Measurements from ENCODE around the gene HSFX2.
"Not testable (repeated sequence)": the region's sequence is repeated elsewhere in the genome, so short reads cannot be mapped to it uniquely, and the experiment has no call there.

HSFX2 gene

DNA sequence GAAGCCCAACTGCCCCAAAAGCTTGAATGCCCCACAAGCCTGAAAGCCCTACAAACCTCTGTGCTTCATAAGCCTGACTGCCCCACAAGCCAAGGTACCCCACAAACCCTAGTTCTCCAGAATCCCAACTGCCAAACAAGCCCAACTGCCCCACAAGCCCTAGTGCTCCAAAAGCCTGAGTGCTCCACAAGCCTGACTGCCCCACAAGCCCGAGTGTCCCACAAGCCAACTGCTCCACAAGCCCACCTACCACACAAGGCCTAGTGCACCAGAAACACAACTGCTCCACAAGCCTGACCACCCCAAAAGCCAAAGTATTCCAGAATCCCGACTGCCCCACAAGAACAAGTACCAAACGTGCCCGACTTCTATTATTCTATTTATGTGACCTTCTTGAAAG is 31.8 kb downstream of the HSFX2 start:
- DNase-seq (ENCODE audit: low read depth) = no peak
- H3K4me3 ChIP-seq (ENCODE audit: low read depth, low read length) = no peak overlapping the region
- TF ChIP-seq, protein P1, sequence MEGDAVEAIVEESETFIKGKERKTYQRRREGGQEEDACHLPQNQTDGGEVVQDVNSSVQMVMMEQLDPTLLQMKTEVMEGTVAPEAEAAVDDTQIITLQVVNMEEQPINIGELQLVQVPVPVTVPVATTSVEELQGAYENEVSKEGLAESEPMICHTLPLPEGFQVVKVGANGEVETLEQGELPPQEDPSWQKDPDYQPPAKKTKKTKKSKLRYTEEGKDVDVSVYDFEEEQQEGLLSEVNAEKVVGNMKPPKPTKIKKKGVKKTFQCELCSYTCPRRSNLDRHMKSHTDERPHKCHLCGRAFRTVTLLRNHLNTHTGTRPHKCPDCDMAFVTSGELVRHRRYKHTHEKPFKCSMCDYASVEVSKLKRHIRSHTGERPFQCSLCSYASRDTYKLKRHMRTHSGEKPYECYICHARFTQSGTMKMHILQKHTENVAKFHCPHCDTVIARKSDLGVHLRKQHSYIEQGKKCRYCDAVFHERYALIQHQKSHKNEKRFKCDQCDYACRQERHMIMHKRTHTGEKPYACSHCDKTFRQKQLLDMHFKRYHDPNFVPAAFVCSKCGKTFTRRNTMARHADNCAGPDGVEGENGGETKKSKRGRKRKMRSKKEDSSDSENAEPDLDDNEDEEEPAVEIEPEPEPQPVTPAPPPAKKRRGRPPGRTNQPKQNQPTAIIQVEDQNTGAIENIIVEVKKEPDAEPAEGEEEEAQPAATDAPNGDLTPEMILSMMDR (IDR thresholded peaks at IDR 0.05; ENCODE audit: control insufficient read depth, extremely low read depth, insufficient read depth) = no peak

DNA sequence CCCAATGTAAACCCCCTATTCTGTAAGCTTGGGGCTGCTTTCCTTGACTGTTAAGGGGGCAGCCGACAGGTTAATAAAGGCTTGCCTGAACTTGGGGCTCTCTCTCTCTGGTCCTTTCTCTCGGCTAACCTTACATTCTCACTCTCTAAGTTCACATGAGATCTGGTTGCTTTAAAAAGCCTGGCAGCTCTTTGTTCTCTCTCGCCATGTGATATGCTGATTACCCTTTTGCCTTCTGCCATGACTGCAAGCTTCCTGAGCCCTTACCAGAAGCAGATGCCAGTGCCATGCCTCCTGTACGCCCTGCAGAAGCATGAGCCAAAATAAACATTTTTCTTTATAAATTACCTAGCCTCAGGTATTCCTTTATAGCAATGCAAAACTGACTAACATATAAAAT is 39.9 kb downstream of the HSFX2 start:
- DNase-seq (ENCODE audit: low read depth); H3K4me3 ChIP-seq (ENCODE audit: low read depth, low read length): not testable (repeated sequence)

DNA sequence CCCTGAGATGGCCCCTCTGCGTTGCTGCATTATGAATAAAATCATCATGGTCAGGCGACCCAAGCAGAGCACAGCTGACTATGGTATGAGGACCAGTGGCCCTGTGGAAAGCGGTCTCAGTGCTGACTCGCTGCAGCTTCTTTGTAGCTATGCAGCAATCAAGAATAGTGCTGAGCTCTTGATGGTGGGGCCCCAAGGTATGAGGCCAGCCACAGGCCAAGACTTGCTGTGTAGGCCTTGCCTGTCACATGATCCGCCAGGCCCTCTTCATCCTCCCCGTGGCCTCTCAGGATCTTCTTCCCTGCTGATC is 43.2 kb downstream of the HSFX2 start:
- DNase-seq (ENCODE audit: low read depth); H3K4me3 ChIP-seq (ENCODE audit: low read depth, low read length): not testable (repeated sequence)

DNA sequence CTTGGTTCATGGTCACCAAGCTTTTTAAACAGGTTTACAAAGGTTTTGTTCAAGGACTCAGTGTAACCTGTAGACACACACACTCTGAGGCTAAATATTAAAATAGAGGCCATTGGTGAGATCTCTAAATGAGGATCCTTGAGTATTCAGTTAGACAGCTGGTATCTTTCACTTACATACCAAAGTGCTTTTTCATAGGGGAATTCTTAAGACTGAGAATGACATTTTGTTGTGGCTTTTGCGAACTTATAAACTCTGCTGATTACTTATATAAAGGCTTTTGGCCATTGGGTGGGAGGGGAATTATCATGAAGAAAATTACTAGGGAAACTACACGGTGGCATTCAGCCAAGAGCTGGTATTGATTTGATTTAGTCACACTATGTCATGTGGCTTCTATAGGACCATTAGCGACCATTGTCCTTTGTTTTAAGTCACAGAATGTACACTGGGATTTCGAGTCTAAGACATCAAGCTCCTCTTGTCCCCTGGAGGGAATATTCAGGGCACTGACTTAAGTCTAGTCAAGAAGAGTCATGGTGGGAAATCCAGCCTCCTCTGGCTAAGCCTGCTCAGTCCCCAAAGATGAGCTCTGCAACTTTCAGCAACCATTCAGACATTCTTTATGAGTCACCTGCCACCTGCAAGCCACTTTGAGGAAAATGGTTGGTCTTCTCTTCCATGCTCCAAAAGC is 43.7 kb downstream of the HSFX2 start:
- H3K4me3 ChIP-seq (ENCODE audit: low read depth, low read length); DNase-seq (ENCODE audit: low read depth): not testable (repeated sequence)

DNA sequence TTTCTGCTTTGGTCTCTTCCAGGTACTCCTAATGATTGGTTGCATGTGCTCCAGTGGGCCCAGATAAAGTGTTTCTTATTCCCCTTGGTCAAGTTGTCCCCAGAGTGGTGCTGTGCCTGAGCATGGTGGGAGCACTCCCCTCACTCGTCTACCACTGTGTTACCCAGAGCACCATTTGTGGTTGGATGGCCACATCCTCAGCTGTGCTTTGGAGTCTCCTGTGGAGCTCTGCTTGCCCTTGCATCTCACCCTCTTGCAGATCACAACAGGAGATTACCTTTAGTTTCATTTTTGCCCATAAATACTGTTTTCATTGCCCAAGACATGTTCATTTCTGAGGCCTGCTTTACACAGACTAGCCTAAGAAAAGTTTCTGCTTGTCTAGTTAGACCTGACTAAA is 44.7 kb downstream of the HSFX2 start:
- not testable (repeated sequence) for DNase-seq (ENCODE audit: low read depth); H3K4me3 ChIP-seq (ENCODE audit: low read depth, low read length)

DNA sequence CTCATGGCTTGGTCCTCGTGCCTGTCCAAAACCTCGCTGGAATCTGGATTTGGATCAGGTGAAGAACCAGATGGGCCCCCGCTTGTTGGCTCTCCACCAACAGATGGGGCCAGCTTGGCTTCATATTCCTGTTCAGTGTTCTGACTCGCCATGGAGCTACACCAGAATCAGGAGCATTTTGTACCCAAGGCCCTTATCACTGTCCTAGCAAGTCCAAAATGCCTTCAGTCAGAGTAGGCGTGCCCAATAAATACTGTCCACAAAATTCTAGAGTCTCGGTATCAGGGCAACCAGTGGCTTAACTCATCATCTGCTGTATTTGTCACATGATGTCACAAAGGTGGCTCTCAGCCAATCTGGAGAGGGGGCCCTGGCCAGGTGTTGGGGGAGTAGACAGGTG is 45.4 kb downstream of the HSFX2 start, which contains the start of gene HSFX3:
Gene HSFX3 (minus strand): TSS at position 224 of the 400 bp plus-strand sequence. CDS start 72 bp downstream, at position 152.
- not testable (repeated sequence) for DNase-seq (ENCODE audit: low read depth); H3K4me3 ChIP-seq (ENCODE audit: low read depth, low read length)

DNA sequence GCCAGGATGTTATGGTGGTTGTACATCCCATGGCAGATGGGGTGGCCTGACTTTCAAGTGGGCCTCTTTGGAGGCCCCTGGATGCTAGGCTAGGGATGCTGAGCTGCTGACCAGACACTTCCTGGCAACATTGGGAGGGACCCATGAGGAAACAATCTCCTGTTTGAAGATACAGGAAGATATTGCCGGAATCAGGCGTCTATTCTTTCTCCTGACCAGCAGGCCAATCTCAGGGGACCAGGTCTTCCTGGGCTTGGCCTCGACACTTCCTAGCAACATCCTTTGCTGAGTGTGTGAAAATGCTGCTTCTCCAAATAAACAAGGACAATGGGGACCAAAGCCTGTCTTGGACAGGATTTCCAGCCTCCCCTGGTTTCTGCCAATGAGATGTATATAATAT is 47.3 kb downstream of the HSFX2 start:
- not testable (repeated sequence) for DNase-seq (ENCODE audit: low read depth); H3K4me3 ChIP-seq (ENCODE audit: low read depth, low read length)

DNA sequence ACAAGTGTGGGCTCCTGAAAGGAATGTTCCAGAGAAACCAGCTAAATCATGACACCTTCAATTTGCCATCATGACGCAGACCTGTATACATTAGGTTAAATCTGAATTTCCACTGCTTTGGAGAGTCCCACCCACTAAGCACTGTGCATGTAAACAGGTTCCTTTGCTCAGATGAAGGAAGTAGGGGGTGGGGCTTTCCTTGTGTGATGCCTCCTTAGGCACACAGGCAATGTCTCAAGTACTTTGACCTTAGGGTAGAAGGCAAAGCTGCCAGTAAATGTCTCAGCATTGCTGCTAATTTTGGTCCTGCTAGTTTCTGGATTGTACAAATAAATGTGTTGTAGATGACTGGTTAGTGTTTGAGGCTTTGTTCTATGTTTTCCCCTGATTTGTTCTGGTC is 48.2 kb downstream of the HSFX2 start:
- not testable (repeated sequence) for DNase-seq (ENCODE audit: low read depth); H3K4me3 ChIP-seq (ENCODE audit: low read depth, low read length)

DNA sequence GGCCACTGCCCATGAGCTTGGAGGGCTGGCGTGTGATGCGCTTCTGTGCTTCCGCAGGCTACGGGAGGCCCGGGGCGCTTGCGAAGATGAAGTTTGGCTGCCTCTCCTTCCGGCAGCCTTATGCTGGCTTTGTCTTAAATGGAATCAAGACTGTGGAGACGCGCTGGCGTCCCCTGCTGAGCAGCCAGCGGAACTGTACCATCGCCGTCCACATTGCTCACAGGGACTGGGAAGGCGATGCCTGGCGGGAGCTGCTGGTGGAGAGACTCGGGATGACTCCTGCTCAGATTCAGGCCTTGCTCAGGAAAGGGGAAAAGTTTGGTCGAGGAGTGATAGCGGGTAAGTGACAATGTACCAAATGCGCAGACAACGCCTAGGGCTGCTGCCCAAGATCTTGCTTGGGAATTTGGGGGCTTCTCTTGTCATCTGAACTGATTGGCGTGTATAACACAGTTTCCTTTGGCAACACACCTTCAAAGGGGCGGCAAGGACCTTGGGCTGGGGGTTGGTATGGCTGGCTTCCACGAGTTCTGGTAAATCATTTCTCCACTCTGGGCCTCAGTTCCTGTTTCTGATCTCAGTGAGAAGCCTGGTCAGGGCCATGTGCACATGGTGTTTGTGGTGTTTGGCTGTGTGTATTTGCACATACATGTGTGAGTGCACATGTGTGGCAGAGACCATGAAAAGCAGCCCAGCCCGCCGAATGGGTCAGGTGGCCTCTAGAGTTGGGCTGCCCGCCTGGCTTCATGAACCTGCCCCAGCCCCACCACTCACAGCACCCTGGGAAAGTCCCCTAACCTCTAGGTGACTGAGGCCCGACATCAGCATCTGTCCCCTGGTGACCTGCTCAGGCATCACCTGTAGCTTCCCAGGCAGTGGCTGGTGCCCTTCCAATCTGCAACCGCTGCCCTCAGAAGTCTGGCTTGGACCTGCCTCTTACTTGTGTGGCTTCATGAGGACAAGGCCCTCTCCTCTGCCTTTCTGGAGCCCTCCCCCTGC is 49.3 kb downstream of the HSFX2 start:
- not testable (repeated sequence) for H3K4me3 ChIP-seq (ENCODE audit: low read depth, low read length); DNase-seq (ENCODE audit: low read depth)

All from LNCaP clone FGC (cell line).